Effector memory CD4-positive, alpha-beta T cell (primary cell): ENCODE data around the gene DYRK3.
A peak's percentile ranks its signal among the peaks of the same experiment; 100 is the strongest.

Experiments
- DNase-seq, 3 donors: peaks; one replicate each; pipeline ENCODE4 v3.0.0-alpha.2; 2020
- H3K27ac ChIP-seq: 2 replicates; pipeline ENCODE4 v1.7.0; 2013; ENCODE audit warnings: mild to moderate bottlenecking, low read length, moderate library complexity; ENCODE audit not compliant: insufficient read depth, poor library complexity, severe bottlenecking
- H3K27me3 ChIP-seq: replicated peaks from 2 replicates; pipeline ENCODE4 v1.7.0; 2013; ENCODE audit warnings: mild to moderate bottlenecking, low read length; ENCODE audit not compliant: insufficient read depth, control insufficient read depth, poor library complexity, severe bottlenecking
- H3K36me3 ChIP-seq: 2 replicates; pipeline ENCODE4 v1.7.0; 2013; ENCODE audit warnings: mild to moderate bottlenecking, low read length, moderate library complexity; ENCODE audit not compliant: control insufficient read depth, insufficient read depth
- H3K4me1 ChIP-seq: 2 replicates; pipeline ENCODE4 v1.7.0; 2013; ENCODE audit warnings: low read length, mild to moderate bottlenecking; ENCODE audit not compliant: control insufficient read depth, insufficient read depth, poor library complexity, severe bottlenecking
- H3K4me3 ChIP-seq: 2 replicates; pipeline ENCODE4 v1.7.0; 2013; ENCODE audit warnings: low read length, low read depth, mild to moderate bottlenecking; ENCODE audit not compliant: insufficient read depth, poor library complexity, severe bottlenecking
- H3K9me3 ChIP-seq: 2 replicates; pipeline ENCODE4 v1.7.0; 2013; ENCODE audit warnings: mild to moderate bottlenecking, low read length, moderate library complexity; ENCODE audit not compliant: control insufficient read depth

DYRK3 gene

GRCh38 chr1:206658264-206658980 is 23.1 kb downstream of the DYRK3 start:
- H3K4me3 ChIP-seq: no peak overlapping the region
- no peaks in the 10 kb centered on the region for H3K4me1 ChIP-seq
- peaks cover 8% of the 10 kb centered on the region for H3K27me3 ChIP-seq
- no peak overlapping the region for H3K27ac ChIP-seq
- no peaks in the 10 kb centered on the region for H3K36me3 ChIP-seq
- H3K9me3 ChIP-seq: no peaks in the 10 kb centered on the region
- DNase-seq: peak in 2 of 3 donors; percentile 29 to 30

GRCh38 chr1:206658981-206659273 is 23.6 kb downstream of the DYRK3 start:
- Histone ChIP-seq H3K9me3 (no peaks in the 10 kb centered on the region), H3K27ac (no peak overlapping the region), H3K27me3 (peaks cover 10% of the 10 kb centered on the region), H3K36me3 (no peaks in the 10 kb centered on the region), H3K4me1 (no peaks in the 10 kb centered on the region), H3K4me3 (no peak overlapping the region)
- DNase-seq: no peak

GRCh38 chr1:206660136-206660535 is 24.8 kb downstream of the DYRK3 start:
- Histone ChIP-seq H3K9me3 (no peaks in the 10 kb centered on the region), H3K4me1 (no peaks in the 10 kb centered on the region), H3K27me3 (peaks cover 11% of the 10 kb centered on the region), H3K36me3 (no peaks in the 10 kb centered on the region), H3K4me3 (no peak overlapping the region), H3K27ac (no peak overlapping the region)
- no peak for DNase-seq

- peaks cover 11% of the 10 kb centered on the region for H3K27me3 ChIP-seq
- H3K27ac ChIP-seq: no peak overlapping the region
- H3K36me3 ChIP-seq: no peaks in the 10 kb centered on the region
- DNase-seq: no peak
- H3K4me1 ChIP-seq: no peaks in the 10 kb centered on the region
- no peaks in the 10 kb centered on the region for H3K9me3 ChIP-seq
- no peak overlapping the region for H3K4me3 ChIP-seq
Observed at GRCh38 chr1:206661161-206661820, 26.0 kb downstream of the DYRK3 start.

- H3K36me3 ChIP-seq: no peaks in the 10 kb centered on the region
- H3K9me3 ChIP-seq: no peaks in the 10 kb centered on the region
- H3K4me1 ChIP-seq: no peaks in the 10 kb centered on the region
- peaks cover 11% of the 10 kb centered on the region for H3K27me3 ChIP-seq
- H3K4me3 ChIP-seq: no peak overlapping the region
- H3K27ac ChIP-seq: no peak overlapping the region
- DNase-seq: no peak
Observed at GRCh38 chr1:206662396-206663092, 27.2 kb downstream of the DYRK3 start.

GRCh38 chr1:206663362-206663761 is 28.0 kb downstream of the DYRK3 start:
- Histone ChIP-seq H3K4me3 (no peak overlapping the region), H3K9me3 (no peaks in the 10 kb centered on the region), H3K4me1 (no peaks in the 10 kb centered on the region), H3K36me3 (no peaks in the 10 kb centered on the region), H3K27ac (no peak overlapping the region), H3K27me3 (peaks cover 8% of the 10 kb centered on the region)
- no peak for DNase-seq

GRCh38 chr1:206663832-206664652 is 28.7 kb downstream of the DYRK3 start:
- H3K36me3 ChIP-seq: no peaks in the 10 kb centered on the region
- no peak overlapping the region for H3K27ac ChIP-seq
- peaks cover 8% of the 10 kb centered on the region for H3K27me3 ChIP-seq
- peak; percentile 37 to 61 (median 43) for DNase-seq
- no peaks in the 10 kb centered on the region for H3K4me1 ChIP-seq
- no peaks in the 10 kb centered on the region for H3K9me3 ChIP-seq
- H3K4me3 ChIP-seq: no peak overlapping the region

- Histone ChIP-seq H3K9me3 (no peaks in the 10 kb centered on the region), H3K27ac (no peak overlapping the region), H3K36me3 (no peaks in the 10 kb centered on the region), H3K27me3 (peaks cover 8% of the 10 kb centered on the region), H3K4me1 (no peaks in the 10 kb centered on the region), H3K4me3 (no peak overlapping the region)
- no peak for DNase-seq
Observed at GRCh38 chr1:206664740-206665139, 29.4 kb downstream of the DYRK3 start.

GRCh38 chr1:206666031-206666561 is 30.8 kb downstream of the DYRK3 start:
- Histone ChIP-seq H3K27me3 (peaks cover 8% of the 10 kb centered on the region), H3K9me3 (no peaks in the 10 kb centered on the region), H3K36me3 (no peaks in the 10 kb centered on the region), H3K4me1 (no peaks in the 10 kb centered on the region), H3K27ac (no peak overlapping the region), H3K4me3 (no peak overlapping the region)
- no peak for DNase-seq
